ENCODE measurements around the gene DOK5. TPM values are rescaled to one million over a fixed set of nuclear protein-coding genes. Genes with fewer than 3 reads are reported as not detected.

Gene DOK5
- total and polyA plus RNA-seq, 2 of the 8 experiments (the other 6 are each of a cell fraction or from before 2014, with no cell fraction given), result 8.9 to 15.0 TPM

- no peak for TF ChIP-seq CTCF (IDR thresholded peaks at IDR 0.05; ENCODE audit: control extremely low read depth in 1 of 3, insufficient read depth in 1 of 3, low read depth in 1 of 3, low read length in 3 of 3)
- TF ChIP-seq KDM4A (IDR thresholded peaks at IDR 0.05; ENCODE audit: low read depth, low read length, severe bottlenecking), result no peak
- no peak for TF ChIP-seq USF2 (IDR thresholded peaks at IDR 0.05; ENCODE audit: low read length)
Observed at GRCh38 chr20:54680439-54680838, 205.0 kb downstream of the DOK5 start (continued).
